HepG2 (cell line): ENCODE measurements around the gene SH2D3C. TPM values are rescaled to one million over a fixed set of nuclear protein-coding genes. Genes with fewer than 3 reads are reported as not detected.

Source experiments
- EHMT2 ChIP-seq: fragments of 200-600 bp; sonication (generic); IDR thresholded peaks from 2 replicates; pipeline ENCODE4 v1.7.0; 2017; ENCODE audit warnings: antibody characterized with exemption, low read depth, low read length, borderline replicate concordance
- FOXA1 ChIP-seq, 2 experiments: fragments of 450-650 bp in 1 of 2; sonication (generic) in 1 of 2; formaldehyde crosslinking in 1 of 2; IDR thresholded peaks; 2 replicates each; pipeline versions ENCODE4 v1.4.0 to v1.6.1; 2016 to 2020; ENCODE audit warnings: missing genetic modification reagents in 1 of 2
- HMGXB4 ChIP-seq, 2 experiments: sonication (generic) in 1 of 2; formaldehyde crosslinking in 1 of 2; IDR thresholded peaks; 2 replicates each; pipeline versions ENCODE4 v1.4.0 to v1.6.1; 2018 to 2020; ENCODE audit warnings: missing genetic modification reagents in 2 of 2, borderline replicate concordance in 1 of 2, low read depth in 1 of 2, mild to moderate bottlenecking in 1 of 2, missing biosample characterization in 1 of 2
- KDM2A ChIP-seq: sonication (generic); formaldehyde crosslinking; IDR thresholded peaks from 2 replicates; pipeline ENCODE4 v1.4.0; 2020; ENCODE audit warnings: low read depth, missing genetic modification reagents, borderline replicate concordance
- MIER2 ChIP-seq: IDR thresholded peaks from 2 replicates; pipeline ENCODE4 v1.6.1; 2016; ENCODE audit warnings: missing biosample characterization, missing genetic modification reagents
- MIXL1 ChIP-seq: IDR thresholded peaks from 2 replicates; pipeline ENCODE4 v1.6.1; 2016
- MXI1 ChIP-seq: IDR thresholded peaks from 3 replicates; pipeline ENCODE4 v1.6.1; 2012; ENCODE audit warnings: low read depth, low read length, inconsistent platforms, borderline replicate concordance
- SKIL ChIP-seq: sonication (generic); formaldehyde crosslinking; IDR thresholded peaks from 2 replicates; pipeline ENCODE4 v1.8.0; 2022; ENCODE audit warnings: missing genetic modification reagents, mild to moderate bottlenecking, moderate library complexity, borderline replicate concordance
- TCF12 ChIP-seq, 2 experiments: fragments of 450-650 bp in 1 of 2; sonication (generic) in 1 of 2; formaldehyde crosslinking in 1 of 2; IDR thresholded peaks; 2 replicates each; pipeline versions ENCODE4 v1.6.1 to v1.8.0; 2017 to 2022; ENCODE audit warnings: antibody characterized with exemption in 1 of 2, mild to moderate bottlenecking in 1 of 2, missing genetic modification reagents in 1 of 2, moderate library complexity in 1 of 2
- XBP1 ChIP-seq: sonication (generic); formaldehyde crosslinking; IDR thresholded peaks from 2 replicates; pipeline ENCODE4 v1.5.0; 2020; ENCODE audit warnings: missing genetic modification reagents
- ZMYM4 ChIP-seq: sonication (generic); formaldehyde crosslinking; IDR thresholded peaks from 2 replicates; pipeline ENCODE4 v1.8.1; 2023; ENCODE audit warnings: mild to moderate bottlenecking, missing genetic modification reagents
- ZNF253 ChIP-seq: sonication (generic); formaldehyde crosslinking; IDR thresholded peaks from 2 replicates; pipeline ENCODE4 v1.8.0; 2022; ENCODE audit warnings: mild to moderate bottlenecking, missing genetic modification reagents, borderline replicate concordance
- polyA plus RNA-seq, 8 experiments: library from polyadenylated mRNA; depleted of rRNA in 3 of 8; stranded (reverse) in 7 of 8; unstranded in 1 of 8; fragments of >200 nt; fragmentation: Illumina TruSeq in 4 of 8; extraction: Trizol in 4 of 8; gene quantifications; 2 replicates each; pipeline versions ENCODE4 v1.2.1 to v1.2.3, GENCODE V29; 2011 to 2016; ENCODE audit warnings: low read depth in 4 of 8, missing spikeins in 1 of 8, mixed read lengths in 1 of 8; ENCODE audit not compliant: insufficient read depth in 1 of 8
- total RNA-seq, 5 experiments: library from RNA; depleted of rRNA; stranded (reverse); fragments of >200 nt; fragmentation: Illumina TruSeq; extraction: Trizol; gene quantifications; 2 replicates each; pipeline ENCODE4 v1.2.3, GENCODE V29; 2016; ENCODE audit warnings: low read depth in 1 of 5
- TF ChIP-seq, protein P1 (sequence below): sonication (generic); formaldehyde crosslinking; IDR thresholded peaks from 2 replicates; pipeline ENCODE4 v1.5.0; 2020; ENCODE audit warnings: missing genetic modification reagents
- TF ChIP-seq, protein P2 (sequence below): sonication (generic); formaldehyde crosslinking; IDR thresholded peaks from 2 replicates; pipeline ENCODE4 v1.4.0; 2020; ENCODE audit warnings: missing genetic modification reagents, low read depth, mild to moderate bottlenecking, borderline replicate concordance
- TF ChIP-seq, protein P3 (sequence below): sonication (generic); formaldehyde crosslinking; IDR thresholded peaks from 2 replicates; pipeline ENCODE4 v1.4.0; 2020; ENCODE audit warnings: low read depth, mild to moderate bottlenecking, missing genetic modification reagents
- TF ChIP-seq, protein P4 (sequence below): sonication (generic); formaldehyde crosslinking; IDR thresholded peaks from 2 replicates; pipeline ENCODE4 v1.5.0; 2020; ENCODE audit warnings: mild to moderate bottlenecking, missing genetic modification reagents

SH2D3C gene
- total and polyA plus RNA-seq, 2 of the 13 experiments (the other 11 are each of a cell fraction or from before 2014, with no cell fraction given): not detected

- TF ChIP-seq KDM2A (CRISPR knock-in tag) (peak; percentile 66; the same call in 1 of the 2 replicates), TCF12 (IDR thresholded peaks at IDR 0.05) (no peak), TCF12 (CRISPR knock-in tag; IDR thresholded peaks at IDR 0.05) (no peak), ZMYM4 (CRISPR knock-in tag) (no peak), MXI1 (no peak), FOXA1 (IDR thresholded peaks at IDR 0.05) (no peak), FOXA1 (CRISPR knock-in tag; IDR thresholded peaks at IDR 0.05) (0 out of 2 replicates have a peak, but pooled peaks have one; percentile 6), SKIL (CRISPR knock-in tag) (no peak), XBP1 (no peak), EHMT2 (no peak), MIER2 (CRISPR knock-in tag) (no peak), MIXL1 (CRISPR knock-in tag) (no peak), HMGXB4 (CRISPR knock-in tag; IDR thresholded peaks at IDR 0.05; ENCODE audit: borderline replicate concordance in 1 of 2, low read depth in 1 of 2) (no peak), ZNF253 (CRISPR knock-in tag) (no peak)
- TF ChIP-seq, protein P1, sequence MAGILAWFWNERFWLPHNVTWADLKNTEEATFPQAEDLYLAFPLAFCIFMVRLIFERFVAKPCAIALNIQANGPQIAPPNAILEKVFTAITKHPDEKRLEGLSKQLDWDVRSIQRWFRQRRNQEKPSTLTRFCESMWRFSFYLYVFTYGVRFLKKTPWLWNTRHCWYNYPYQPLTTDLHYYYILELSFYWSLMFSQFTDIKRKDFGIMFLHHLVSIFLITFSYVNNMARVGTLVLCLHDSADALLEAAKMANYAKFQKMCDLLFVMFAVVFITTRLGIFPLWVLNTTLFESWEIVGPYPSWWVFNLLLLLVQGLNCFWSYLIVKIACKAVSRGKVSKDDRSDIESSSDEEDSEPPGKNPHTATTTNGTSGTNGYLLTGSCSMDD (CRISPR knock-in tag): no peak
- TF ChIP-seq, protein P2, sequence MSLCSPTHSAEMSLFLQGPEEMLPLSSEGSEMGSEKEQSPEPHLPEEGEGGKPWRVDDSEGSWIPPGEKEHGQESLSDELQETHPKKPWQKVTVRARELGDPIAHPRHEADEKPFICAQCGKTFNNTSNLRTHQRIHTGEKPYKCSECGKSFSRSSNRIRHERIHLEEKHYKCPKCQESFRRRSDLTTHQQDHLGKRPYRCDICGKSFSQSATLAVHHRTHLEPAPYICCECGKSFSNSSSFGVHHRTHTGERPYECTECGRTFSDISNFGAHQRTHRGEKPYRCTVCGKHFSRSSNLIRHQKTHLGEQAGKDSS (CRISPR knock-in tag): no peak
- TF ChIP-seq, protein P3, sequence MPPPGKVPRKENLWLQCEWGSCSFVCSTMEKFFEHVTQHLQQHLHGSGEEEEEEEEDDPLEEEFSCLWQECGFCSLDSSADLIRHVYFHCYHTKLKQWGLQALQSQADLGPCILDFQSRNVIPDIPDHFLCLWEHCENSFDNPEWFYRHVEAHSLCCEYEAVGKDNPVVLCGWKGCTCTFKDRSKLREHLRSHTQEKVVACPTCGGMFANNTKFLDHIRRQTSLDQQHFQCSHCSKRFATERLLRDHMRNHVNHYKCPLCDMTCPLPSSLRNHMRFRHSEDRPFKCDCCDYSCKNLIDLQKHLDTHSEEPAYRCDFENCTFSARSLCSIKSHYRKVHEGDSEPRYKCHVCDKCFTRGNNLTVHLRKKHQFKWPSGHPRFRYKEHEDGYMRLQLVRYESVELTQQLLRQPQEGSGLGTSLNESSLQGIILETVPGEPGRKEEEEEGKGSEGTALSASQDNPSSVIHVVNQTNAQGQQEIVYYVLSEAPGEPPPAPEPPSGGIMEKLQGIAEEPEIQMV: no peak
- TF ChIP-seq, protein P4, sequence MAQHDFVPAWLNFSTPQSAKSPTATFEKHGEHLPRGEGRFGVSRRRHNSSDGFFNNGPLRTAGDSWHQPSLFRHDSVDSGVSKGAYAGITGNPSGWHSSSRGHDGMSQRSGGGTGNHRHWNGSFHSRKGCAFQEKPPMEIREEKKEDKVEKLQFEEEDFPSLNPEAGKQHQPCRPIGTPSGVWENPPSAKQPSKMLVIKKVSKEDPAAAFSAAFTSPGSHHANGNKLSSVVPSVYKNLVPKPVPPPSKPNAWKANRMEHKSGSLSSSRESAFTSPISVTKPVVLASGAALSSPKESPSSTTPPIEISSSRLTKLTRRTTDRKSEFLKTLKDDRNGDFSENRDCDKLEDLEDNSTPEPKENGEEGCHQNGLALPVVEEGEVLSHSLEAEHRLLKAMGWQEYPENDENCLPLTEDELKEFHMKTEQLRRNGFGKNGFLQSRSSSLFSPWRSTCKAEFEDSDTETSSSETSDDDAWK (CRISPR knock-in tag): no peak
These were observed 17.9 kb upstream of the SH2D3C start (continued) for GRCh38 chr9:127796225-127796813.
